ENCODE results near the gene SMCP.

Gene SMCP

DNA sequence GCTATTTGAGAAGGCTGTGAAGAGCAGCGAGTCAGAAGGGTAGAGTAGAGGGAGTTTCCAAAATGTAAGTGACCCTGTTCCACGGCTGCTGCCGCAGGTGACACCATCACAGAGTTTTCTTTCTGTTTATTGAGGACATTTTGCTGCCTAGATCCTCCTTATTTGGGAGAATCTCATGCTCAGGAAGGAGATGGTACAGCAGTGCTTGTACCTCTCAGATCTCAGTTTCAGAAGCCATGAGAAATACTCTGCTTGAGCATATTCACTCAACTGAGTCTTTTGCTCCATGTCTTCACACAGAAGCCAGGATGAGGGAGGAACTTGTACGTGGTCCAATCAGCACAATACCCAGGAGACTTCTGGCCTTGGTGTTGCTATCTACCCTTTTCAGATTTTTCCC lies 16.7 kb upstream of the SMCP start:
- no peak overlapping the region for H3K4me3 ChIP-seq (ENCODE audit: low read depth, low read length)
- TF ChIP-seq CTCF (IDR thresholded peaks at IDR 0.05; ENCODE audit: low read depth, low read length): no peak

DNA sequence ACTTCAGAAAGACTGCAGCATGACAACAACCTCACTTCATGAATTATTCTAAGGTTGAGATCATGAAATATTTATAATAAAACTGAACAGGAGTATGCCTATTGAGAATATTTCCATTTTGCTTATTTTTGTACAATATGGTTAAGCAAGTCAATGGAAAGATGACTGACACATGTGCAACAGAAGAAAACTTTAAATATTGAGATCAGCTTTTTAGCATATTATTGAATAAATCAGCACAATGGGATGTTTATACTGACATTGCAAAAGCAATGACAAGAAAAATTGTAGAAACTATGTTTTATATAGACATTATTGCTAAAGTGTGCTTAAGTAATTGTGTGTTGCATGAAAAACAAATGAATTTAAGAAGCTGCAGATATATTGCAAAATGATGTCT lies 13.7 kb upstream of the SMCP start:
- no peak for TF ChIP-seq CTCF (IDR thresholded peaks at IDR 0.05; ENCODE audit: low read depth, low read length)
- no peak overlapping the region for H3K4me3 ChIP-seq (ENCODE audit: low read depth, low read length)

DNA sequence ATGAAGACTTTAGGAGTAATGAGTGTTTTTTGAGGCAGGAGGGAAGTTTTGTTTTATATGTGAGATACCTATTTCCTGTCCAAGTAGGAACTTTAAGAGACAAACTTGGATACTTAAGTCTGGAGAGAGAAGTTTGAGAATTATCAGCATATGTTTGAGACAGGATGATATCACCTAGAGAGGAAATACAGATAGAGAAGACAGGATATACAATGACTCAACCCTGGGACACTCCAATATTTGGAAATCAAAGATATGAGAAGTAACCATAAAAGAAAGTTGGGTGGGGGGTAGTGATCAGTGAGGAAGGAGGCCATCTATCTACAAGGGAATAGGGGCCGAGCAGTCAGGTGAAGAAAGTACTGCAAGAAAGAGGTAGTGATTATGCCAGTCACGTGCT lies 11.8 kb upstream of the SMCP start:
- TF ChIP-seq CTCF (IDR thresholded peaks at IDR 0.05; ENCODE audit: low read depth, low read length): no peak
- no peak overlapping the region for H3K4me3 ChIP-seq (ENCODE audit: low read depth, low read length)

- no peak overlapping the region for H3K4me3 ChIP-seq (ENCODE audit: low read depth, low read length)
- TF ChIP-seq CTCF (IDR thresholded peaks at IDR 0.05; ENCODE audit: low read depth, low read length): peak; percentile 68
Observed at GRCh38 chr1:152869808-152870419, 8.2 kb upstream of the SMCP start.

DNA sequence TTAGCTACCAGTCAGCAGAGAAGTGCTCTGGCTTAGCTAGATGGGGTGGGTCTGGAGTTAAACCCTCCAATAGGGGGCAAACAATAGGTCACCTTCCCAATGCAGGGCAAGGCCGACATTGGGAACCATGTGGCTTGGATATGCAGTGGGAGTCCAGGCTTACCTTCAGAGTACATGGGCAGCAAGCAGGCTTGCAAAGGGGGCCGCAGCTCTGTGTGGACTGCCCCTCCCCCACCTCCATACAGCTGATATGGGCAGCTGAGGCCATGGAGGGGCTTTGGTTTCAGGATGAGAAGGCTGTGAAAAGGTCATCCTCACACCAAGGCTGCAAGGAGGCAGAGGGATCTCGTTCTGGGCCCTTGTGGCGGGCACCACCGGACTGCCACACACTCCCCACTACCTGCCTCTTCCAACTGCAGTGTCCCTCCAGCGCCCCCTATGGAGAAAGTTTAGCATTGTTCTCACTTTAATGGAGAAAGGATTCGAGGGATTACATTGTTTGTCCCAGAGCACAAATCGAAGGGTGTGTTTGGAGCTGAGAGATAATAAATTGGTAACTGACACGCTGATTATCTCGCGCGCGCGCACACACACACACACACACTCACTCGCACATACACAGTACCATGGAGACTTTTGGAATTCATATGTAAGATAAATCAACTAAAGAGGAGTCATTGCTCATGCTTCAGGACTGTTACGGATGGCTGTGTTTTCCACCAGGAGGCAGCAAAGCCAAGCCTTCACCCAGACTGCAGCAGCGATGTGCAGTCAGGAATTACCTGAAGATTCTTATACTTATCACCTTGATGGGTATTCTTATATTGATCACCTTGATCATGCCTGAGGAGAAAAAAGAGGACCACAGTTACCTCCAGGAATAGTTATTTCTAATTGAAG lies 7.0 kb upstream of the SMCP start:
- TF ChIP-seq CTCF (IDR thresholded peaks at IDR 0.05; ENCODE audit: low read depth, low read length): no peak
- H3K4me3 ChIP-seq (ENCODE audit: low read depth, low read length): no peak overlapping the region

DNA sequence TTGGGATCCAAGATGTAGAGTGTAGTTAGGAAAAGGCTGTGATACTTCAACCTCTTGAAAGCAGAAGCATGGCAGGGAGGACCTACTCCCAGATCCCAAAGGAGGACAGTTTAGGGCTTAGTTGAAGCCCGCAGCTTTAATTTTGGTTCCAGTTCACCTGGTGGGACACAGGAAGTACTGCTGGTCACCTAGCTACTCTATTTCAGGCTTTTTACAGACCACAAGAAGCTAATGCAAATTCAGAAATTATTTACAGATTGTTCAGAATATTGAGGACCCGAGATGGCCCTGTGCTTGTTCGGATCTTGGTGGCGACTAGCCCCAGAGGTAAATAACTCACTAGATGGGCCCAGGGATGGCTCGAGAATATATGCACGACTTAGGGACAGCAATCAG lies 6.4 kb upstream of the SMCP start:
- H3K4me3 ChIP-seq (ENCODE audit: low read depth, low read length): no peak overlapping the region
- no peak for TF ChIP-seq CTCF (IDR thresholded peaks at IDR 0.05; ENCODE audit: low read depth, low read length)

DNA sequence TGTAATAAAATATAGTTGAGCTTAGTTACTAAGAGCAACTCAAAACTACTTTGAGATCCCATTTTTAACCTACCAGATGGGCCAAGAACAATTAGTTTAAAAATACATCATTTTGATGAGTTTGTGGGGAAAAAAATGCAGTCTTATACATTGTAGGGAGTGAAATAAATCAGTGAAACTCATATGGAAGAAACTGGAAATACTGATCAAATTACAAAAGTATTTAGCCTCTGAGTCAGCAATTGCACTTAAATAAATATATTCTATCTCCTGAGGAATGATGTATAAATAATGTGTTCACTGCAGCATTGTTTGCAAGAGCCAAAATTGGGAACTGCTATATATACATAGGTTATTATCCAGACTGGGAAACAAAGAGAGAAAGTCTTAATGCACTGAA lies 4.6 kb upstream of the SMCP start:
- TF ChIP-seq CTCF (IDR thresholded peaks at IDR 0.05; ENCODE audit: low read depth, low read length): no peak
- no peak overlapping the region for H3K4me3 ChIP-seq (ENCODE audit: low read depth, low read length)
